Calu3 (cell line): ENCODE measurements around the gene SOX12. TPM values are rescaled to one million over a fixed set of nuclear protein-coding genes. Genes with fewer than 3 reads are reported as not detected.

ENCODE experiments used
- BruUV-seq: library from RNA; stranded (reverse); fragments of 400-500 nt; replicated peaks from 2 replicates; lab custom pipeline; 2021; lab: Mats Ljungman, UMichigan
- CTCF ChIA-PET: fragments of 300-600 bp; sonication (Branson Sonifier 250); formaldehyde crosslinking; loops from one replicate; lab custom pipeline; 2022; ENCODE audit warnings: antibody characterized with exemption; lab: Charles Lee
- DNase-seq: peaks from one replicate; pipeline ENCODE4 v3.0.0; 2022
- H3K27ac Mint-ChIP-seq: one replicate; pipeline ENCODE4 v1.8.0; 2022; ENCODE audit warnings: mixed read lengths; ENCODE audit not compliant: unreplicated experiment
- H3K27me3 Mint-ChIP-seq: one replicate; pipeline ENCODE4 v1.8.0; 2022; ENCODE audit warnings: mixed read lengths; ENCODE audit not compliant: unreplicated experiment
- H3K36me3 Mint-ChIP-seq: one replicate; pipeline ENCODE4 v1.8.0; 2022; ENCODE audit warnings: mild to moderate bottlenecking, moderate library complexity, mixed read lengths; ENCODE audit not compliant: insufficient read depth, unreplicated experiment
- H3K4me1 Mint-ChIP-seq: one replicate; pipeline ENCODE4 v1.8.0; 2022; ENCODE audit warnings: mild to moderate bottlenecking, low read depth, mixed read lengths; ENCODE audit not compliant: unreplicated experiment
- H3K4me3 Mint-ChIP-seq: one replicate; pipeline ENCODE4 v1.8.0; 2022; ENCODE audit warnings: mild to moderate bottlenecking, low read depth, moderate library complexity, mixed read lengths; ENCODE audit not compliant: unreplicated experiment
- H3K9me3 Mint-ChIP-seq: one replicate; pipeline ENCODE4 v1.8.0; 2022; ENCODE audit warnings: low read depth, mixed read lengths; ENCODE audit not compliant: unreplicated experiment
- intact Hi-C: fragments of 100-400 bp; cut with micrococcal nuclease; formaldehyde crosslinking; loops from one replicate; pipeline ENCODE4 v1.10.0; 2022; ENCODE audit not compliant: unreplicated experiment
- total RNA-seq: library from RNA; stranded (reverse); gene quantifications from 2 replicates; pipeline ENCODE4 v1.2.3, GENCODE V29; 2022
- TF ChIP-seq, protein P1 (sequence below): fragments of 200-600 bp; IDR thresholded peaks from one replicate; pipeline ENCODE4 v1.8.0; 2022; ENCODE audit warnings: antibody characterized with exemption; ENCODE audit not compliant: unreplicated experiment

Gene SOX12
- total RNA-seq, 1 experiment from 2014 or later, result 13.6 TPM

GRCh38 chr20:278181-278580, 47.2 kb upstream of the SOX12 start:
- Mint-ChIP-seq H3K36me3 (no peaks in the 10 kb centered on the region), H3K27ac (no peak overlapping the region), H3K9me3 (no peaks in the 10 kb centered on the region), H3K4me3 (no peak overlapping the region), H3K27me3 (no peaks in the 10 kb centered on the region), H3K4me1 (no peaks in the 10 kb centered on the region)
- CTCF ChIA-PET, result interaction anchor here (0.6 kb wide), 1 partner anchor 20 kb away, joined by 4 read pairs; no protein-coding TSS in a partner anchor
- intact Hi-C loops, result no loop called here
- BruUV-seq, result no TSS peak
- TF ChIP-seq, protein P1, sequence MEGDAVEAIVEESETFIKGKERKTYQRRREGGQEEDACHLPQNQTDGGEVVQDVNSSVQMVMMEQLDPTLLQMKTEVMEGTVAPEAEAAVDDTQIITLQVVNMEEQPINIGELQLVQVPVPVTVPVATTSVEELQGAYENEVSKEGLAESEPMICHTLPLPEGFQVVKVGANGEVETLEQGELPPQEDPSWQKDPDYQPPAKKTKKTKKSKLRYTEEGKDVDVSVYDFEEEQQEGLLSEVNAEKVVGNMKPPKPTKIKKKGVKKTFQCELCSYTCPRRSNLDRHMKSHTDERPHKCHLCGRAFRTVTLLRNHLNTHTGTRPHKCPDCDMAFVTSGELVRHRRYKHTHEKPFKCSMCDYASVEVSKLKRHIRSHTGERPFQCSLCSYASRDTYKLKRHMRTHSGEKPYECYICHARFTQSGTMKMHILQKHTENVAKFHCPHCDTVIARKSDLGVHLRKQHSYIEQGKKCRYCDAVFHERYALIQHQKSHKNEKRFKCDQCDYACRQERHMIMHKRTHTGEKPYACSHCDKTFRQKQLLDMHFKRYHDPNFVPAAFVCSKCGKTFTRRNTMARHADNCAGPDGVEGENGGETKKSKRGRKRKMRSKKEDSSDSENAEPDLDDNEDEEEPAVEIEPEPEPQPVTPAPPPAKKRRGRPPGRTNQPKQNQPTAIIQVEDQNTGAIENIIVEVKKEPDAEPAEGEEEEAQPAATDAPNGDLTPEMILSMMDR, result no peak
- DNase-seq, result no peak

DNA sequence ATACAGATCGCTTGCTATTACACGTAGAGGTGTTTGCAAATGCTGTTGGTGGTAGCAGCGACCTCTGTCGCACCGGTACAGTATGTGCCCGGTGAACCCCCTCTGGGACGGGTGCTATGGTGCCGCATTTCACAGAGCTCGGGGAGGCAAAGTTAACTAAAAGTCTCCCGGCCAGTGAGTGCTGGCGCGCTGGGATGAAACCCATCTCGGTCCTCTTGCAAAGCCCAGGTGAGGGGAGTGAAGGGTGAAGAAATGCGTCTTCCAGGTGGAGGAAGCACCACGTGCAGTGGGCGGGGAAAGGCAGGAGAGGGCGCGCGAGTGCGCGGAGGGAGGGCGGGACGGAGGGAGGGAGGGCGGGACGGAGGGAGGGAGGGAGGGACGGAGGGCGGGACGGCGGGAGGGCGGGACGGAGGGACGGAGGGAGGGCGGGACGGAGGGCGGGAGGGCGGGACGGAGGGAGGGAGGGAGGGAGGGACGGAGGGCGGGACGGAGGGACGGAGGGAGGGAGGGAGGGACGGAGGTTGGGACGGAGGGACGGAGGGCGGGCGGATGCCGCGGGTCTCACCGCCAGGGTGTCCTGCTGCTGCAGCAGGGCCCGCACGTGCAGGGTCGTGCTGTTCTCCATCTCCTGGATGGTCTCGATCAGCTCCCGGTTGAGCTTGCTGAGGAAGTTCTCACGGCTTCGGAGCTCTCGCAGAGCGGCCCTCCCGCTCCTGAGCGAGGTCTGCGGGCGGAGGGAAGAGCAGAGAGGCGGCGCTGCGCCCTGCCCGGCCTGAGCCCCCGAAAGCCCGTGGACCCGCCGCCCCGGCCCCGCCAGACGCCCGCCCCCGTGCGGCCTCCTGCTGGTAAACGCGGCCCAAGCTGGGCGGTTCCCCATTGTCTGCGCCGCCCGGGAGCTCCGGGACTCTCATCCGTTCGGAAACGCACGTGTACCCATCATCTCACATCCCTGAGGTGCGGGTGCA, 46.5 kb upstream of the SOX12 start:
- BruUV-seq, result no TSS peak
- no peak for DNase-seq
- TF ChIP-seq, protein P1, result no peak
- Mint-ChIP-seq H3K4me1 (no peaks in the 10 kb centered on the region), H3K27ac (no peak overlapping the region), H3K9me3 (no peaks in the 10 kb centered on the region), H3K4me3 (no peak overlapping the region), H3K27me3 (no peaks in the 10 kb centered on the region), H3K36me3 (no peaks in the 10 kb centered on the region)
- intact Hi-C loops, result no loop called here
- CTCF ChIA-PET, result no interaction called here

DNA sequence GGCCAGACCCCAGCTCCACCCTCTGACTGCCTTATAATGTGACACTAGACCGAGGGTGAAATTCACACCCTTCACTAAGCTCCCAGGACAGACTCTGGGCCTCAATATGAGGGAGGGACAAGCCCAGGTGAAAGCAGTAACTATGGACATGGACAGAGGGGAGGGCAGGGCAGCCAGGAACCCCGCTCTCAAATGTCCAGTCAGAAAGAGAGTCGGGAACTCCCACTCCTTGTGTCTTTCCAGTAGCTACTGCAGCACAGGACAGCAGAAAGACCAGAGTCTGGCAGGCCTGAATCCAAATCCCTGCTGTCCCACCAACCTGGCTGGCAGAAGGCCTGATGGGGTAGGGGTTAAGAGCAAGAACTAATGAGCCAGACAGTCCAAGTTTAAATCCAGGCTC, 41.2 kb upstream of the SOX12 start:
- TF ChIP-seq, protein P1, result no peak
- no peaks in the 10 kb centered on the region for H3K27me3 Mint-ChIP-seq
- no peak overlapping the region for H3K4me3 Mint-ChIP-seq
- CTCF ChIA-PET, result no interaction called here
- H3K4me1 Mint-ChIP-seq, result peaks cover 4% of the 10 kb centered on the region
- no peak for DNase-seq
- H3K36me3 Mint-ChIP-seq, result no peaks in the 10 kb centered on the region
- intact Hi-C loops, result no loop called here
- H3K27ac Mint-ChIP-seq, result no peak overlapping the region
- no TSS peak for BruUV-seq
- H3K9me3 Mint-ChIP-seq, result no peaks in the 10 kb centered on the region

DNA sequence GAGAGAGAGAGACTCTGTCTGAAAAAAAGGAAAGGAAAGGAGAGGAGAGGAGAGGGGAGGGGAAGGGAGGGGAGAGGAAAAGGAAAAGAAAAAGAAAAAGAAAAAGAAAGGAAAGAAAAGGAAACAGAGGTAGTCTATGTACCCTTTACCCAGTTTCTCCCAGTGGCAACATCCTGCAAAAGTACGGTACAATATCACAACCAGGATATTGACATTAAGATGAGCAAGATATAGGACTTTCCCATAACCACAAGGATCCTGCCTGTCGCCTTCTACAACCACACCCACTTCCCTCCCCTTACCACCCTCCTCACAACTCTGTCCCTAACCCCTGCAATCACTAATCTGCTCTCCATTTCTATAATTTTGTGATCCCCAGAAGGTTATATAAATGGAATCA, 38.8 kb upstream of the SOX12 start:
- H3K4me1 Mint-ChIP-seq, result peaks cover 12% of the 10 kb centered on the region
- no peaks in the 10 kb centered on the region for H3K36me3 Mint-ChIP-seq
- H3K9me3 Mint-ChIP-seq, result no peaks in the 10 kb centered on the region
- TF ChIP-seq, protein P1, result no peak
- BruUV-seq, result no TSS peak
- CTCF ChIA-PET, result no interaction called here
- H3K27ac Mint-ChIP-seq, result no peak overlapping the region
- H3K27me3 Mint-ChIP-seq, result no peaks in the 10 kb centered on the region
- intact Hi-C loops, result no loop called here
- H3K4me3 Mint-ChIP-seq, result no peak overlapping the region
- no peak for DNase-seq
